KOPT-K1 (cell line): ENCODE measurements around the gene SSX4B.
"Not testable (repeated sequence)": the region's sequence is repeated elsewhere in the genome, so short reads cannot be mapped to it uniquely, and the experiment has no call there.

Experiments
- H3K27ac ChIP-seq: fragments of 200-600 bp; sonication (generic); 2 replicates; pipeline ENCODE4 v1.5.1; 2016; ENCODE audit warnings: antibody characterized with exemption, mild to moderate bottlenecking, low read depth, low read length; ENCODE audit not compliant: poor library complexity, severe bottlenecking
- H3K36me3 ChIP-seq: fragments of 200-600 bp; sonication (generic); 2 replicates; pipeline ENCODE4 v1.5.1; 2017; ENCODE audit warnings: antibody characterized with exemption, mild to moderate bottlenecking, low read length, moderate library complexity; ENCODE audit not compliant: insufficient read depth
- H3K9me3 ChIP-seq: fragments of 200-600 bp; sonication (generic); 2 replicates; pipeline ENCODE4 v1.5.1; 2017; ENCODE audit warnings: antibody characterized with exemption, low read length, mild to moderate bottlenecking; ENCODE audit not compliant: insufficient read depth, poor library complexity, severe bottlenecking

SSX4B gene, protein sequence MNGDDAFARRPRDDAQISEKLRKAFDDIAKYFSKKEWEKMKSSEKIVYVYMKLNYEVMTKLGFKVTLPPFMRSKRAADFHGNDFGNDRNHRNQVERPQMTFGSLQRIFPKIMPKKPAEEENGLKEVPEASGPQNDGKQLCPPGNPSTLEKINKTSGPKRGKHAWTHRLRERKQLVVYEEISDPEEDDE

DNA sequence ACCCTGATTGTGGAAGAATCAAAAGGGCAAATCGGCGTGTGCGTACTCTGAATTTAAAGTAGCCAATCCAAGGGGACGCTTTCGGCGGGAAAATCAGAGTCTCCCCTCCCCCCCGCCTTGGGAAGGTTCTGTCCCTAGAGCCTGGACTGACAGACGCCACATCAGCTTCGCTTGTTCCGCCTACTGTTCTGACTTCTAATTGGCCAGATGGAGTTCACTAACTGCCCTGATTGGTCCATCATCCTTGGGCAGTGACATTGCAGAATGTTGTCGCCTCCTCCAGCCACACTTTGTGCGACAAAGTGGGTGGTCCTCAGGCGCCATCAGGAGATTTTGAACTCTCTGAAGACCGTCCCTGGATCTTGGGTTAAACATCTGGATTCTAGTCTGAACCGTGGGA lies at the start of gene SSX4B:
Gene SSX4B (minus strand): TSS at position 101 of the 400 bp plus-strand sequence. CDS start 588 bp downstream, outside the sequence.
- H3K9me3 ChIP-seq, H3K36me3 ChIP-seq, H3K27ac ChIP-seq: not testable (repeated sequence)

- no peak overlapping the region for H3K27ac ChIP-seq
- no peaks in the 10 kb centered on the region for H3K9me3 ChIP-seq
- H3K36me3 ChIP-seq: peaks cover 40% of the 10 kb centered on the region
These were observed 48.8 kb upstream of the SSX4B start for GRCh38 chrX:48460606-48461005.

DNA sequence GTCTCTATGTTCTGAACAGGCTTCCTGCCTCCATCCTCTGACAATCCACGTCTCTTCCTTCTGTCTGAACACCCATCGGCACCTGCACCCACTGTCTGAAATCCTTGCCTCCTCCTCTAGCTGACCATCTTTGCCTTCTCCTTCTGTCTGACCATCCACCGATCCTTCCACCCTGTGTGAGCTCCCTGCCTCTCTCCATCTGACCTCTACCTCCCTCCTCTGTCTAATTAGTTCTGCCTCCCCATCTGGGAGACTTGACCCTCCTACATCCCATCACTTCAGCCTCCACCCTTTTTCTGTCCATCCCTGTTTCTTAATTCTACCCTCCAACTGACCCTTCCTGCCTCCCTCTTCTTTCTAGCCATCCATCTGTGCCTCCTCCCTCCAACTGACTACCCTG lies 48.3 kb upstream of the SSX4B start:
- peaks cover 40% of the 10 kb centered on the region for H3K36me3 ChIP-seq

GRCh38 chrX:48459483-48459882 lies 47.7 kb upstream of the SSX4B start:
- Histone ChIP-seq H3K36me3 (peaks cover 40% of the 10 kb centered on the region), H3K27ac (no peak overlapping the region), H3K9me3 (no peaks in the 10 kb centered on the region)

More for the DNA sequence above, 48.3 kb upstream of the SSX4B start:
- H3K27ac ChIP-seq: no peak overlapping the region
- no peaks in the 10 kb centered on the region for H3K9me3 ChIP-seq

DNA sequence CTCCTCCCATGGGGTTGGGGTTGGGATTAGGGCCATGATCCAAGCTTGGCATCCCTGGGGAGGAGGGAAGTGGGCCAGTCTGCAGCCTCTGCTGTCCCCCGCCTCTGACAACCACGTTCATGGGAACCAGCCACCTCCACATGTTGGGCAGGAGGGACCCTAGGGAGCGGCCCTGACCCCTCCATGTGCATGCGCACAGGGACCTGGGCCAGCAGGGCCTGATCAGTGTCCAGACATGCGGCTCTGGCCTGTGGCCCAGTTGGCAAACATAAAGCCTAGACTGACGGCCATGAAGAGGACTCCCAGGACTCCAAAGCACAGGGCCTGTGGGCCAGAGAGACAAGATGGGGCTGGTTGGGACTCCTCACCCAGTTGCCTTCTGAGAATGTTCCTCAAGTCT lies 47.0 kb upstream of the SSX4B start:
- Histone ChIP-seq H3K36me3 (peaks cover 40% of the 10 kb centered on the region), H3K27ac (no peak overlapping the region)

GRCh38 chrX:48456628-48457331 lies 45.0 kb upstream of the SSX4B start:
- H3K27ac ChIP-seq: no peak overlapping the region
- H3K36me3 ChIP-seq: peaks cover 31% of the 10 kb centered on the region
- no peaks in the 10 kb centered on the region for H3K9me3 ChIP-seq

More for the DNA sequence above, 47.0 kb upstream of the SSX4B start:
- no peaks in the 10 kb centered on the region for H3K9me3 ChIP-seq

GRCh38 chrX:48451708-48452107 lies 39.9 kb upstream of the SSX4B start:
- no peaks in the 10 kb centered on the region for H3K9me3 ChIP-seq

DNA sequence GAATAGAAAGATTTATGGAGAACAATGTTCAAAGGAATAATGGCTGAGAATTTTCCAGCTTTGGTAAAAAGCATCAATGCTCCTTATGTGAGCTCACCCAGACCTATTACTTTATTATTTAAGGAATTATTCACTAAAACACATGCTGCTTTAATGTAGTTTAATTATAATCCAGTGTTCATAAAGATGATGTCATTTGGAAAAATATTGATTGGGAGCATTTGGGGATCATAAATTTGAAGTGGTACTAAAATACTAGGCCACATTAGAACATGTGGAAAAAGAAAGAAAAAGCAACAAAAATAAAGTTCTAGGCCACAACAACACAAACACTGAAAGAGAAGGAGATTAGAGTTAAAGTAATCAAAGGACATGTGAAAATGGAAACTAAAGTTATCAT lies 38.3 kb upstream of the SSX4B start:
- H3K36me3 ChIP-seq: no peaks in the 10 kb centered on the region
- no peak overlapping the region for H3K27ac ChIP-seq
- H3K9me3 ChIP-seq: no peaks in the 10 kb centered on the region

More at GRCh38 chrX:48451708-48452107, 39.9 kb upstream of the SSX4B start:
- Histone ChIP-seq H3K36me3 (no peaks in the 10 kb centered on the region), H3K27ac (no peak overlapping the region)

- not testable (repeated sequence) for H3K27ac ChIP-seq, H3K9me3 ChIP-seq, H3K36me3 ChIP-seq
These were observed 35.4 kb upstream of the SSX4B start for GRCh38 chrX:48447201-48447600.

GRCh38 chrX:48433713-48434112 lies 22.0 kb upstream of the SSX4B start:
- not testable (repeated sequence) for H3K27ac ChIP-seq, H3K36me3 ChIP-seq, H3K9me3 ChIP-seq

DNA sequence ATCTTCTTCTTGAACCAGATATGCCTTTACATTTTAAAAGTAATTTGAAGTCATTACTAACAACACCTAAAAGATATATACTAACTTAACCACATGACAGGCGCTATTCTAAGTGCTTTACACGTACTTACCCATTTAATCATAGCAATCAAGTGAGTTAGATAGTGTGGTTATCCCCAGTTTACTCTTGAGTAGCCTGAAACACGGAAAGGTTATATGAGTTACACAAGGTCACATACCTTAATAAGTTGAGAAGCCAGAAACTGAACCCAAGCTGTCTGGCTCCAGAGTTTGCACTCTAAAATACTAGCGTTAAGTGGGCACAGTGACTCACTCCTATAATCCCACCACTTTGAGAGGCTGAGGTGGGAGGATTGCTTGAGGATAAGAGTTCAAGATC lies 18.4 kb upstream of the SSX4B start:
- H3K9me3 ChIP-seq, H3K27ac ChIP-seq, H3K36me3 ChIP-seq: not testable (repeated sequence)

DNA sequence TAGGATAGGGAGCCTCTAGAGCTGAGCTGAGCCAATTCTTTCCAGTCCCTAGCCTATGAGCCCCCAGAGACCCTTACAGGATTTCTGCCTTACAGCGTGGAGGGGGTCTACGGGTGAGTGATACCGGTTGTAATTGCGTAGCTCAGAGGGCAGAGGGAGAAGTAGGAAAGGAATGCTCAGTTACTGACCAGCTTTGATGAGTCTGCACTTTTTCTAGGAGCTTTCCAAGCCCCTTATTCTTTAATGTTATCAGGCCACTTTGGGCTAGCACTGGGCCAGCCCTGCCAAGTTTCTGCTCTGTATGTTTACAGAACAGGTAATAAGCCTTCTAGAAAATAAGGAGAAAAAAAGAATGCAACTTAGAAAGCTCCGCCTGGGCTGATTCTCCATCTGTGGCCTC lies 17.8 kb upstream of the SSX4B start:
- not testable (repeated sequence) for H3K27ac ChIP-seq, H3K36me3 ChIP-seq, H3K9me3 ChIP-seq

DNA sequence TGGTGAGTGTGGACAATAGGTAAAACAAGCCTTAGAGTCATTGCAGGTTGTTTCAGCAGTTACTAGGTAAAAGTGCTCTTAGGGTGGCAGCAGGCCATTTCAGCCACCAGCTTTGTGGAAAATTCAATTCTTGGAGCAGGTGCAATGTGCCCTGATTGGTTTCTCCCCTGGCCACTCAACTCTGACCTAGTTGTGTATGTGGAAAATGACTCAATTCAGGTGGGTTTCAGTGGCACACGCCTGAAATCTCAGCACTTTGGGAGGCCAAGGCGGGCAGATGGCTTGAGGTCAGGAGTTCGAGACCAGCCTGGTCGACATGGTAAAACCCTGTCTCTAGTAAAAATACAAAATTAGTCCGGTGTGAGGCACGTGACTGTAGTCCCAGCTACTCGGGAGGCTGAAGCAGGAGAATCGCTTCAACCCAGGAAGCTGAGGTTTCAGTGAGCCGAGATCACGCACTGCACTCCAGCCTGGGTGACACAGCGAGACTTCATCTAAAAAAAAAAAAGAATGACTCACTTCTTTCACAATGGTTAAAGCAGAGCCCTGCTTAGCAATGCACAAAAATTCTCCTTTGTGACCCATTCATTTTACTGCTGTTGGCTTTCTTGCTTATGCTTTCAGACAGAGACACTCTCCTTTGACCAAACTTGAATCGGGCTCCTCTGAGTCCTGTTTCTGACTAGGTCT lies 15.4 kb upstream of the SSX4B start:
- not testable (repeated sequence) for H3K9me3 ChIP-seq, H3K36me3 ChIP-seq, H3K27ac ChIP-seq

GRCh38 chrX:48397825-48398224 lies 13.9 kb downstream of the SSX4B start:
- H3K27ac ChIP-seq, H3K36me3 ChIP-seq: not testable (repeated sequence)

GRCh38 chrX:48396931-48397330 lies 14.8 kb downstream of the SSX4B start:
- not testable (repeated sequence) for H3K36me3 ChIP-seq, H3K9me3 ChIP-seq, H3K27ac ChIP-seq

More at GRCh38 chrX:48397825-48398224, 13.9 kb downstream of the SSX4B start:
- H3K9me3 ChIP-seq: not testable (repeated sequence)
